NCI-H128 (cell line): ENCODE results near the gene MRPL11.
"Not testable (repeated sequence)": the region's sequence is repeated elsewhere in the genome, so short reads cannot be mapped to it uniquely, and the experiment has no call there.

Source experiments
- DNase-seq: peaks from one replicate; lab custom pipeline; 2025; ENCODE audit not compliant: unreplicated experiment; lab: John Stamatoyannopoulos, UW

Gene MRPL11

GRCh38 chr11:66467034-66467659 lies 28.5 kb upstream of the MRPL11 start:
- no peak for DNase-seq

- DNase-seq = peak; percentile 76
These were observed 27.8 kb upstream of the MRPL11 start, which contains the start of gene PELI3 for GRCh38 chr11:66466225-66467033. PELI3 (plus strand) TSS chr11:66466905; CDS start chr11:66468129, 1,224 bp downstream.

GRCh38 chr11:66465373-66466224 lies 27.0 kb upstream of the MRPL11 start:
- DNase-seq = no peak

- no peak for DNase-seq
These were observed 26.3 kb upstream of the MRPL11 start for GRCh38 chr11:66464916-66465315.

- not testable (repeated sequence) for DNase-seq
These were observed 25.5 kb upstream of the MRPL11 start for GRCh38 chr11:66464116-66464515.

- DNase-seq = no peak
These were observed 24.3 kb upstream of the MRPL11 start for GRCh38 chr11:66462911-66463310.

- no peak for DNase-seq
These were observed 23.4 kb upstream of the MRPL11 start for GRCh38 chr11:66462010-66462409.

- no peak for DNase-seq
These were observed 20.6 kb upstream of the MRPL11 start for GRCh38 chr11:66459138-66459778.

GRCh38 chr11:66457826-66458225 lies 19.2 kb upstream of the MRPL11 start:
- DNase-seq = no peak

GRCh38 chr11:66454828-66455227 lies 16.2 kb upstream of the MRPL11 start:
- no peak for DNase-seq

- no peak for DNase-seq
These were observed 15.6 kb upstream of the MRPL11 start for GRCh38 chr11:66454247-66454646.

- no peak for DNase-seq
These were observed 13.0 kb upstream of the MRPL11 start for GRCh38 chr11:66451663-66452062.

- no peak for DNase-seq
These were observed 11.9 kb upstream of the MRPL11 start for GRCh38 chr11:66450560-66450959.

- no peak for DNase-seq
These were observed 9.9 kb upstream of the MRPL11 start for GRCh38 chr11:66448523-66448922.

- DNase-seq = no peak
These were observed 8.4 kb upstream of the MRPL11 start for GRCh38 chr11:66447012-66447411.

GRCh38 chr11:66443602-66444001 lies 5.0 kb upstream of the MRPL11 start:
- no peak for DNase-seq

GRCh38 chr11:66440940-66441282 lies 2.3 kb upstream of the MRPL11 start:
- not testable (repeated sequence) for DNase-seq

GRCh38 chr11:66440101-66440939 lies 1.7 kb upstream of the MRPL11 start:
- DNase-seq = not testable (repeated sequence)

GRCh38 chr11:66437979-66438503 lies 607 bp downstream of the MRPL11 start:
- DNase-seq = no peak

- no peak for DNase-seq
These were observed 6.1 kb downstream of the MRPL11 start for GRCh38 chr11:66432597-66432996.
